ENCODE results near the gene FOXE1.
A peak's percentile ranks its signal among the peaks of the same experiment; 100 is the strongest.

Gene FOXE1

GRCh38 chr9:97853056-97853843 lies at the start of gene FOXE1:
Gene FOXE1, plus strand, starts transcription at chr9:97853226. Its CDS starts 689 bp downstream, at chr9:97853915.
- no peak for DNase-seq (ENCODE audit: low read depth)

GRCh38 chr9:97804059-97804365 lies 49.0 kb upstream of the FOXE1 start:
- no peak for DNase-seq (ENCODE audit: low read depth)

GRCh38 chr9:97806721-97807120 lies 46.3 kb upstream of the FOXE1 start:
- DNase-seq (ENCODE audit: low read depth), result no peak

- DNase-seq (ENCODE audit: low read depth), result no peak
These were observed 45.3 kb upstream of the FOXE1 start for GRCh38 chr9:97807681-97808080.

DNA sequence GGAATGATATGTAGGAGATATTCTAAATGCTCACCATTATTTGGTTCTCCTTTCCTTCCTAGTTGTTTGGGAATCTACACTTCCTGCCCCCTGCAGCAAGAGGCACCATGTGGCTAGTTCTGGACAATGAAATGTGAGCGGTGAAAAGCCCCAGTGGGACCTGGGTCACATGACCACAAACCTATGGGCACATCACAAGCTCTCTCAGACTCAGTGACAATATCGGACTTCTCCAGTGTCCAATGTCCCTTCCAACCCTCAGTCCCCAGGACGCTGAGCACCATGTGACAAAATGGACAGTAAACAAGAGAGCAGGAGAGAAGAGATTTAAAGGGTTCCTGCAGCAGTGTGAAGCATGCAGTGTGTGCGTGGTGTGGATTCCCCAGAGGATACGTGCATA lies 44.6 kb upstream of the FOXE1 start:
- no peak for DNase-seq (ENCODE audit: low read depth)

- DNase-seq (ENCODE audit: low read depth), result no peak
These were observed 44.1 kb upstream of the FOXE1 start for GRCh38 chr9:97808972-97809371.

- no peak for DNase-seq (ENCODE audit: low read depth)
These were observed 43.2 kb upstream of the FOXE1 start for GRCh38 chr9:97809666-97810344.

- peak; percentile 5 for DNase-seq (ENCODE audit: low read depth)
These were observed 41.3 kb upstream of the FOXE1 start for GRCh38 chr9:97811533-97812246.

DNA sequence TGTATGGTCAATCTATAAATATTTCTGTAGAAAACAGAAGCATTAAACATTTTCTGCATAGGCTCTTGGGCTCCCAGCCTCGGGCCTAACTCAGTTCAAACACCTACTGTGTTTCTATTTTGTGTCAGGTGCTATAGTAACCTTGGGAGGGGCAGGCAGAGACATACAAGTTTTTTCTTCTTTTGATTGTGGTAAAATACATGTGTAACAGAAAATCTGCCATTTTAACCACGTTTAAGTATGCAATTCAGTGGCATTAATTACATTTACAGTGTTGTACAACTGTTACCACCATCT lies 40.8 kb upstream of the FOXE1 start:
- DNase-seq (ENCODE audit: low read depth), result no peak

DNA sequence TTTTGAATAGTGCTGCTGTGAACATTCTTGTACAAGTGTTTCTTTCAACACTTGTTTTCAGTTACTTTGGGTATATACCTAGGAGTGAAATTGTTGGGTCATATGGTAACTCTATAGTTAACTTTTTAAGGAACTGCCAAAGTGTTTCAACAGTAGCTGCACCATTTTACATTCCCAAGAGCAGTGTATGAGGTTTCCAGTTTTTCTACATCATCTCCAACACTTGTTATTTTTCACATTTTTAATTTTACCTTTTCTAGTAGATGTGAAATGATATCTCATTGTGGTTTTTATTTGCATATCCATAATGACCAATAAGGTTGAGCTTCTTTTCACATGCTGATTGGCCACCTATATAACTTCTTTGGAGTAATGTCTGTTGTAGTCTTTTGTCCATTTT lies 40.0 kb upstream of the FOXE1 start:
- DNase-seq (ENCODE audit: low read depth), result no peak

- no peak for DNase-seq (ENCODE audit: low read depth)
These were observed 33.3 kb upstream of the FOXE1 start for GRCh38 chr9:97819735-97820134.

DNA sequence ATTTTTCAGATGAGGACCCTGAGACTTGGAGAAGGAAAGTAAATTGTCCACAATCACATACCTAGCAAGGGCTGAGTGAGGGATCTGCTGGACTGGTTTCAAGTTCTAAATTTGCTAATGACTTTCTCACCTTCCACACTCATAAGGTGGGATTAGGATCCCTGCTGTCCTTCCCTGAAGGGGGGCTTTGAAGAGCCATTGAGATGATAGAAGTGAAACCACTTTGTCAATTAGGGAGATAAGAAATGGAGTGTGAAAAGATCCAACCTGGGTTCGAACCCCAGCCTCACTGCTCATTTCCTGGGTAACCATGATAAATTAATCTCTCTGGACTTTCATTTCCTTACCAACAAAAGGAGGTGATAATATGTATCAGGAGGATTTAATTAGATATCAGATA lies 32.7 kb upstream of the FOXE1 start:
- no peak for DNase-seq (ENCODE audit: low read depth)

- no peak for DNase-seq (ENCODE audit: low read depth)
These were observed 21.9 kb upstream of the FOXE1 start for GRCh38 chr9:97830884-97831829.

GRCh38 chr9:97831843-97832636 lies 21.0 kb upstream of the FOXE1 start:
- no peak for DNase-seq (ENCODE audit: low read depth)

DNA sequence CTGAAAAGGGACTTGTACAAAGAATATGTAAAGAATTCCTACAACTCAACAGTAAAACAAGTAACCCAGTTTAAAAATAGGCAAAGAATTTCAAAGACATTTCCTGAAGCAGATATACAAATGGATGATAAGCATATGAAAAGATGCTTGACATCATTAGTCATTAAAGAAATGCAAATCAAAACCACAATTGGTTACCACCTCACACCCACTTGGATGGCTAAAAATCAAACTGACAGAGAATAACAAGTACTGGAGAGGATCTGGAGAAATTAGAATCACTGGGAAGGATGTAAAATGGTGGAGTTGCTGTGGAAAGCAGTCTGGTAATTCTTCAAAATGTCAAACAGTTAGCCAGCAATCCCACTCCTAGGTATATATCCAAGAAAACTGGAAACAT lies 12.5 kb upstream of the FOXE1 start:
- no peak for DNase-seq (ENCODE audit: low read depth)

DNA sequence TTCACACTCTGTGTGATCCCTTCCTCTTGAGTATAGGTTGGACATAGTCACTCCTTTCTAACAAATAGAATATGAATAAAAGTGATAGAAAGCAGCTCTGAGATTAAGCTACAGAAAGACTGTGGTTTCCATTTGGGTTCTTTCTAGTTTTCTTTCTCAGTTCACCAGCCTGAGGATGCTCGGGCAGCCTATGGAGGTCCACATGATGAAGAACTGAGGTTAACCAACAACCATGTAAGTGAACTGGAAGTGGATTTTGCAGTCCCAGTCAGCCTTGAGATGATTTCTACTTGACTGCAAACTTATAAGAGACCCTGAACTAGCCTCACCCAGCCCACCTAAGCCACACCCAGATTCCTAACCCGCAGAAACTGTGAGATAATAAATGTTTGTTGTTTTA lies 10.1 kb upstream of the FOXE1 start:
- DNase-seq (ENCODE audit: low read depth), result no peak

DNA sequence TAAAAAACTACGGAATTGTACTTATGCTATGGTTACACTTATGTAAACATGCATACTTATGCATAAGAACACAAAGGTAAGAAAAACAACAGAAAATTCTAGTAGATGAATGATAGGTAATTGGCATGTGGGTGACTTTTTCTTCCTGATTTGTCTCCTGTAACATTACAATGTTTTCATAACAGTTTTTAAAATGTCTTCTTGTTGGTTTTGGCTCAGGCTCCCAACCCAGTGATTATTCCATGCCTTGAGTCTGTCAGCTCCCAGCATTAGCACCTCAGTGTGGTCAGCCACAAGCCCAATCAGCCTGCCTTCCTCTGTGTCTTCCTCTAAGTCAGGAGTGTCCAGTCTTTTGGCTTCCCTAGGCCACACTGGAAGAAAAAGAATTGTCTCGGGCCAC lies 7.9 kb upstream of the FOXE1 start:
- DNase-seq (ENCODE audit: low read depth), result no peak

- no peak for DNase-seq (ENCODE audit: low read depth)
These were observed 7.3 kb upstream of the FOXE1 start for GRCh38 chr9:97845763-97846162.

GRCh38 chr9:97846347-97846746 lies 6.7 kb upstream of the FOXE1 start:
- DNase-seq (ENCODE audit: low read depth), result no peak

DNA sequence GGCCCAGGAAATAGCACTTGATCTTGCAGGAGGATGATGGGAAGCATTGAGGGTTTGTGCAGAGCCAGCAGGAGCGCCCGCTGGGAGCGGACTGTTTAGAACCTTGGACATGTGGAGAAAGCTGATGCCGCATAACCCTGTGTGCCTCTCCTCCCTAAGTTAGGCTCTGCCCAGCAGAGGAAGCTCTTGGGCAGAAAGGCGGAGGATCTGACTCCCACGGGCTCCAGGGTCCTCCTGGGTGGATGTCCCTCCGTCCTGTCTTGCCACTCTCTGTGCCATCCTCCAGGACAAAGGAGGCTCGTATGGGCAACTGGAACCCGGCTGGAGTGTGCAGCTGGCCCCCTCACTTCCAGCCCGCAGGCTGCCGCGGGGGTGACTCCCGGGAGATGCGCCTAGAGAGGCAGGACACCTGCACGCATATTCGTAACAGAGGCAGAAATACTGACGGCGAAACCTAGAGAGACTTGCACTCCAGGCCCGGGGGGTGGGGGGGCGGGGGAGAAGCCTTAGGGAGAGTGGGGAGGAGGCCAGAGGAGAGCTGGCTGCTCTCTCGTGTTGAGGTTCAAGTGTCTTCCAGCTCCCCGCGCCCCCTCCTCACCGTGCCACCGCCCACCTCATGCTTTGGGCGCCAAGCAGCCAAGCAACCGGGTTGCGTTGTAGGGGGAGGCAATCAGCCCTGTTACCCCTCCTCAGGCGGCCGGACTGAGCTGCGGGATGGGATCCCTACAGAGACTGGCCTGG lies 5.4 kb upstream of the FOXE1 start:
- DNase-seq (ENCODE audit: low read depth), result no peak

DNA sequence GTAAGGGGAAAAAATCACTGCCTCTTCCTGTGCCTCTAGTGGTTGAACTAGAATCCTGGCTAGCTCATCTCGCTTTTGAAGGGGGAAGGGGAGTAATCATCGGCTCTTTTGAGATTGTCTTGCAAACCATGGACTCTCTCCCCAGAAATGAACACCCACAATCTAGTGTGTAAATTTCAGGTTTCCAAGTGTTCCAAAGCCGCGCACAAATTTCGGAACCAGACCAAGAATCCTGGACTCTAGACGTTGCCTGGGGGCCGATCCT lies 4.9 kb upstream of the FOXE1 start:
- DNase-seq (ENCODE audit: low read depth), result no peak
